Large intestine (tissue), 3 donors: ENCODE data around the gene DLG3. TPM values are rescaled to one million over a fixed set of nuclear protein-coding genes. Genes with fewer than 3 reads are reported as not detected.

Source experiments
- DNase-seq, 2 donors: peaks; one replicate each; pipeline versions ENCODE4 v3.0.0 to v3.0.0-alpha.2; 2013
- H3K27ac ChIP-seq: one replicate; pipeline ENCODE4 v1.5.1; 2013; ENCODE audit warnings: low read length
- H3K27me3 ChIP-seq: 2 replicates; pipeline ENCODE4 v1.6.1; 2013; ENCODE audit warnings: low read length; ENCODE audit not compliant: control insufficient read depth, insufficient read depth
- H3K36me3 ChIP-seq: 2 replicates; pipeline ENCODE4 v1.6.1; 2013; ENCODE audit warnings: low read length; ENCODE audit not compliant: control insufficient read depth, insufficient read depth
- H3K4me1 ChIP-seq: one replicate; pipeline ENCODE4 v1.6.1; 2013; ENCODE audit warnings: low read length; ENCODE audit not compliant: control insufficient read depth, insufficient read depth
- H3K4me3 ChIP-seq: one replicate; pipeline ENCODE4 v1.5.1; 2013; ENCODE audit warnings: low read length
- H3K9me3 ChIP-seq: one replicate; pipeline ENCODE4 v1.6.1; 2013; ENCODE audit warnings: mild to moderate bottlenecking, low read depth, low read length, moderate library complexity; ENCODE audit not compliant: control insufficient read depth
- WGBS: methylation state at CpG from one replicate; pipeline ENCODE4 v1.1.5; 2013; ENCODE audit warnings: low lambda C conversion rate; ENCODE audit not compliant: insufficient coverage; 5-methylcytosine and 5-hydroxymethylcytosine counted together
- polyA plus RNA-seq: library from polyadenylated mRNA; unstranded; fragments of 120-200 nt; gene quantifications from one replicate; pipeline ENCODE4 v1.2.1, GENCODE V29; 2013

The DLG3 gene
- polyA plus RNA-seq, 1 donor = 37.4 TPM

GRCh38 chrX:70476934-70477733 lies 32.5 kb downstream of the DLG3 start:
- Histone ChIP-seq H3K36me3 (peaks cover 5% of the 10 kb centered on the region), H3K4me1 (peaks cover 49% of the 10 kb centered on the region), H3K9me3 (no peaks in the 10 kb centered on the region), H3K4me3 (no peak overlapping the region), H3K27ac (peak overlapping the region; percentile 74), H3K27me3 (no peaks in the 10 kb centered on the region)
- DNase-seq = peak; percentile 38 to 77
- WGBS = no CpG with 5 or more reads among the region's 13 CpGs

- peaks cover 52% of the 10 kb centered on the region for H3K4me1 ChIP-seq
- no peaks in the 10 kb centered on the region for H3K9me3 ChIP-seq
- WGBS = no CpG with 5 or more reads among the region's 4 CpGs
- peaks cover 5% of the 10 kb centered on the region for H3K36me3 ChIP-seq
- no peak for DNase-seq
- H3K27me3 ChIP-seq = no peaks in the 10 kb centered on the region
- H3K27ac ChIP-seq = peak overlapping the region; percentile 74
- no peak overlapping the region for H3K4me3 ChIP-seq
Measured at GRCh38 chrX:70477734-70478075, 33.1 kb downstream of the DLG3 start.

- DNase-seq = no peak
- Histone ChIP-seq H3K4me1 (peaks cover 52% of the 10 kb centered on the region), H3K4me3 (no peak overlapping the region)
Measured at GRCh38 chrX:70478526-70479245, 34.1 kb downstream of the DLG3 start.

GRCh38 chrX:70479247-70479921 lies 34.7 kb downstream of the DLG3 start:
- Histone ChIP-seq H3K36me3 (peaks cover 7% of the 10 kb centered on the region), H3K27ac (peak overlapping the region; percentile 74), H3K4me1 (peaks cover 52% of the 10 kb centered on the region), H3K4me3 (no peak overlapping the region), H3K27me3 (no peaks in the 10 kb centered on the region), H3K9me3 (no peaks in the 10 kb centered on the region)
- DNase-seq = peak; percentile 59 to 77
- no CpG with 5 or more reads among the region's 4 CpGs for WGBS

More at GRCh38 chrX:70478526-70479245, 34.1 kb downstream of the DLG3 start:
- peak overlapping the region; percentile 74 for H3K27ac ChIP-seq
- no peaks in the 10 kb centered on the region for H3K9me3 ChIP-seq
- no CpG with 5 or more reads among the region's 10 CpGs for WGBS
- peaks cover 5% of the 10 kb centered on the region for H3K36me3 ChIP-seq
- H3K27me3 ChIP-seq = no peaks in the 10 kb centered on the region

GRCh38 chrX:70479922-70480659 lies 35.5 kb downstream of the DLG3 start:
- no peaks in the 10 kb centered on the region for H3K27me3 ChIP-seq
- H3K9me3 ChIP-seq = no peaks in the 10 kb centered on the region
- DNase-seq = peak; percentile 53 to 86
- peak overlapping the region; percentile 74 for H3K27ac ChIP-seq
- peaks cover 52% of the 10 kb centered on the region for H3K4me1 ChIP-seq
- no CpG with 5 or more reads among the region's 6 CpGs for WGBS
- H3K4me3 ChIP-seq = no peak overlapping the region
- peaks cover 9% of the 10 kb centered on the region for H3K36me3 ChIP-seq

GRCh38 chrX:70480660-70481018 lies 36.0 kb downstream of the DLG3 start:
- Histone ChIP-seq H3K27ac (peak overlapping the region; percentile 74), H3K9me3 (no peaks in the 10 kb centered on the region), H3K36me3 (peaks cover 9% of the 10 kb centered on the region), H3K27me3 (no peaks in the 10 kb centered on the region), H3K4me3 (no peak overlapping the region), H3K4me1 (peaks cover 53% of the 10 kb centered on the region)
- WGBS = no CpG with 5 or more reads among the region's 9 CpGs
- DNase-seq = no peak

- peaks cover 17% of the 10 kb centered on the region for H3K36me3 ChIP-seq
- peak overlapping the region; percentile 76 for H3K27ac ChIP-seq
- no peaks in the 10 kb centered on the region for H3K9me3 ChIP-seq
- peaks cover 55% of the 10 kb centered on the region for H3K4me1 ChIP-seq
- peak; percentile 67 to 82 for DNase-seq
- H3K27me3 ChIP-seq = no peaks in the 10 kb centered on the region
- WGBS = no CpG with 5 or more reads among the region's 8 CpGs
- H3K4me3 ChIP-seq = no peak overlapping the region
Measured at GRCh38 chrX:70481471-70482270, 37.0 kb downstream of the DLG3 start.

GRCh38 chrX:70482300-70482699 lies 37.7 kb downstream of the DLG3 start:
- H3K4me1 ChIP-seq = peaks cover 50% of the 10 kb centered on the region
- H3K27ac ChIP-seq = peak overlapping the region; percentile 76
- no peak overlapping the region for H3K4me3 ChIP-seq
- DNase-seq = no peak
- WGBS = no CpG with 5 or more reads among the region's 2 CpGs
- H3K27me3 ChIP-seq = no peaks in the 10 kb centered on the region
- no peaks in the 10 kb centered on the region for H3K9me3 ChIP-seq
- peaks cover 20% of the 10 kb centered on the region for H3K36me3 ChIP-seq

GRCh38 chrX:70485466-70485865 lies 40.8 kb downstream of the DLG3 start:
- DNase-seq = peak in 1 of 2 donors; percentile 33

More at GRCh38 chrX:70485466-70485865, 40.8 kb downstream of the DLG3 start:
- H3K27ac ChIP-seq = no peak overlapping the region
- no peaks in the 10 kb centered on the region for H3K27me3 ChIP-seq
- H3K4me1 ChIP-seq = peaks cover 21% of the 10 kb centered on the region
- no peaks in the 10 kb centered on the region for H3K9me3 ChIP-seq
- H3K4me3 ChIP-seq = no peak overlapping the region
- peaks cover 23% of the 10 kb centered on the region for H3K36me3 ChIP-seq
- no CpG with 5 or more reads among the region's 7 CpGs for WGBS
